H1 (cell line): ENCODE data around the gene MYO3A.

Experiments
- BACH1 ChIP-seq: IDR thresholded peaks from 2 replicates; pipeline ENCODE4 v1.6.1; 2012; ENCODE audit warnings: low read length, improper control_type of control experiment
- CBX5 ChIP-seq: fragments of 300-800, 300-1000 bp; sonication (generic); IDR thresholded peaks from 2 replicates; pipeline ENCODE4 v1.7.1; 2016; ENCODE audit warnings: antibody characterized with exemption, low read length, low read depth
- CTCF ChIP-seq, 3 experiments: IDR thresholded peaks; 1 replicate in 2 of 3; 2 replicates in 1 of 3; pipeline versions ENCODE4 v1.5.1 to v1.6.1; 2011; ENCODE audit warnings: low read length in 3 of 3, mild to moderate bottlenecking in 3 of 3, inconsistent platforms in 2 of 3, low read depth in 1 of 3, moderate library complexity in 1 of 3; ENCODE audit not compliant: insufficient read depth in 1 of 3; ENCODE audit errors: control extremely low read depth in 1 of 3
- EZH2 ChIP-seq: fragments of 200-600 bp; sonication (generic); IDR thresholded peaks from 2 replicates; pipeline ENCODE4 v1.7.1; 2012; ENCODE audit warnings: low read depth, mild to moderate bottlenecking, moderate library complexity, low read length, inconsistent platforms; ENCODE audit not compliant: severe bottlenecking
- USF2 ChIP-seq: IDR thresholded peaks from 2 replicates; pipeline ENCODE4 v1.6.1; 2011; ENCODE audit warnings: low read length, improper control_type of control experiment
- TF ChIP-seq, protein P1 (sequence below): IDR thresholded peaks from 2 replicates; pipeline ENCODE4 v1.6.1; 2011; ENCODE audit warnings: low read depth, mild to moderate bottlenecking, low read length; ENCODE audit not compliant: insufficient read depth
- TF ChIP-seq, protein P2 (sequence below): fragments of 300-600 bp; sonication (generic); IDR thresholded peaks from 2 replicates; pipeline ENCODE4 v1.7.1; 2012; ENCODE audit warnings: low read length, moderate library complexity, mild to moderate bottlenecking, inconsistent platforms; ENCODE audit not compliant: insufficient replicate concordance

DNA sequence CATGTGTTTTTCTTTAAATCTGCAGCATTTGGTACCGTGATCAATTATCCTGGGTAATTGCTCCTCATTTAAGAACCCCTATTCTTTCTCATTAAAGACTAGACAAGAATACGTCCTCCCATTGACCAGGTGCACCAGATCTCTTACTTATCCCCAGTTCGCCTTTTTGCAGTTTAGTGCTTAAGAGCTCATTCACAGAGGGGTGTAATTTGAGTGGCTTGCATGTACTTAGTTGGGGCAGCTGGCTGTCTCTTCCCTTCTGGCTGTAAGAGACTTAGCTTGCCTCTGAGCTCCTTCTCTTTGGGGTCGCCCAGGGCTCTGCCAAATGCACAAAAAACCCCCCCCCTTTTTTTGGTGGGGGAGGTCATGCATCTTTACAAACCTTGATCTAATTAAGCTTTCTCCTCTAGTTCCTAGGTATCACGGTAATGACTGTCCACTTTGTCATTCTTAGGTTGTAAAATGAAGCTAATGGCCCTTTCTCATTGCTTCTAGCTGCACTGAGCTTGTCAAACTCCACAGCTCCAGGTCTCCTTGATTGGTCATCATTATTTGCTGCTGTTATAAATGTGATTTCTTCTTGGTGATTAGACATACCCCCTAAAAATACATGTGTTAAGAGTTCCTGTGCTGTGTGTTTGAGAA is 308.8 kb downstream of the MYO3A start:
- TF ChIP-seq, protein P1, sequence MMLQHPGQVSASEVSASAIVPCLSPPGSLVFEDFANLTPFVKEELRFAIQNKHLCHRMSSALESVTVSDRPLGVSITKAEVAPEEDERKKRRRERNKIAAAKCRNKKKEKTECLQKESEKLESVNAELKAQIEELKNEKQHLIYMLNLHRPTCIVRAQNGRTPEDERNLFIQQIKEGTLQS = no peak
- TF ChIP-seq BACH1 = no peak
- no peak for TF ChIP-seq CBX5
- TF ChIP-seq CTCF (IDR thresholded peaks at IDR 0.05; ENCODE audit: control extremely low read depth in 1 of 3, insufficient read depth in 1 of 3, low read depth in 1 of 3, low read length in 3 of 3) = no peak
- TF ChIP-seq, protein P2, sequence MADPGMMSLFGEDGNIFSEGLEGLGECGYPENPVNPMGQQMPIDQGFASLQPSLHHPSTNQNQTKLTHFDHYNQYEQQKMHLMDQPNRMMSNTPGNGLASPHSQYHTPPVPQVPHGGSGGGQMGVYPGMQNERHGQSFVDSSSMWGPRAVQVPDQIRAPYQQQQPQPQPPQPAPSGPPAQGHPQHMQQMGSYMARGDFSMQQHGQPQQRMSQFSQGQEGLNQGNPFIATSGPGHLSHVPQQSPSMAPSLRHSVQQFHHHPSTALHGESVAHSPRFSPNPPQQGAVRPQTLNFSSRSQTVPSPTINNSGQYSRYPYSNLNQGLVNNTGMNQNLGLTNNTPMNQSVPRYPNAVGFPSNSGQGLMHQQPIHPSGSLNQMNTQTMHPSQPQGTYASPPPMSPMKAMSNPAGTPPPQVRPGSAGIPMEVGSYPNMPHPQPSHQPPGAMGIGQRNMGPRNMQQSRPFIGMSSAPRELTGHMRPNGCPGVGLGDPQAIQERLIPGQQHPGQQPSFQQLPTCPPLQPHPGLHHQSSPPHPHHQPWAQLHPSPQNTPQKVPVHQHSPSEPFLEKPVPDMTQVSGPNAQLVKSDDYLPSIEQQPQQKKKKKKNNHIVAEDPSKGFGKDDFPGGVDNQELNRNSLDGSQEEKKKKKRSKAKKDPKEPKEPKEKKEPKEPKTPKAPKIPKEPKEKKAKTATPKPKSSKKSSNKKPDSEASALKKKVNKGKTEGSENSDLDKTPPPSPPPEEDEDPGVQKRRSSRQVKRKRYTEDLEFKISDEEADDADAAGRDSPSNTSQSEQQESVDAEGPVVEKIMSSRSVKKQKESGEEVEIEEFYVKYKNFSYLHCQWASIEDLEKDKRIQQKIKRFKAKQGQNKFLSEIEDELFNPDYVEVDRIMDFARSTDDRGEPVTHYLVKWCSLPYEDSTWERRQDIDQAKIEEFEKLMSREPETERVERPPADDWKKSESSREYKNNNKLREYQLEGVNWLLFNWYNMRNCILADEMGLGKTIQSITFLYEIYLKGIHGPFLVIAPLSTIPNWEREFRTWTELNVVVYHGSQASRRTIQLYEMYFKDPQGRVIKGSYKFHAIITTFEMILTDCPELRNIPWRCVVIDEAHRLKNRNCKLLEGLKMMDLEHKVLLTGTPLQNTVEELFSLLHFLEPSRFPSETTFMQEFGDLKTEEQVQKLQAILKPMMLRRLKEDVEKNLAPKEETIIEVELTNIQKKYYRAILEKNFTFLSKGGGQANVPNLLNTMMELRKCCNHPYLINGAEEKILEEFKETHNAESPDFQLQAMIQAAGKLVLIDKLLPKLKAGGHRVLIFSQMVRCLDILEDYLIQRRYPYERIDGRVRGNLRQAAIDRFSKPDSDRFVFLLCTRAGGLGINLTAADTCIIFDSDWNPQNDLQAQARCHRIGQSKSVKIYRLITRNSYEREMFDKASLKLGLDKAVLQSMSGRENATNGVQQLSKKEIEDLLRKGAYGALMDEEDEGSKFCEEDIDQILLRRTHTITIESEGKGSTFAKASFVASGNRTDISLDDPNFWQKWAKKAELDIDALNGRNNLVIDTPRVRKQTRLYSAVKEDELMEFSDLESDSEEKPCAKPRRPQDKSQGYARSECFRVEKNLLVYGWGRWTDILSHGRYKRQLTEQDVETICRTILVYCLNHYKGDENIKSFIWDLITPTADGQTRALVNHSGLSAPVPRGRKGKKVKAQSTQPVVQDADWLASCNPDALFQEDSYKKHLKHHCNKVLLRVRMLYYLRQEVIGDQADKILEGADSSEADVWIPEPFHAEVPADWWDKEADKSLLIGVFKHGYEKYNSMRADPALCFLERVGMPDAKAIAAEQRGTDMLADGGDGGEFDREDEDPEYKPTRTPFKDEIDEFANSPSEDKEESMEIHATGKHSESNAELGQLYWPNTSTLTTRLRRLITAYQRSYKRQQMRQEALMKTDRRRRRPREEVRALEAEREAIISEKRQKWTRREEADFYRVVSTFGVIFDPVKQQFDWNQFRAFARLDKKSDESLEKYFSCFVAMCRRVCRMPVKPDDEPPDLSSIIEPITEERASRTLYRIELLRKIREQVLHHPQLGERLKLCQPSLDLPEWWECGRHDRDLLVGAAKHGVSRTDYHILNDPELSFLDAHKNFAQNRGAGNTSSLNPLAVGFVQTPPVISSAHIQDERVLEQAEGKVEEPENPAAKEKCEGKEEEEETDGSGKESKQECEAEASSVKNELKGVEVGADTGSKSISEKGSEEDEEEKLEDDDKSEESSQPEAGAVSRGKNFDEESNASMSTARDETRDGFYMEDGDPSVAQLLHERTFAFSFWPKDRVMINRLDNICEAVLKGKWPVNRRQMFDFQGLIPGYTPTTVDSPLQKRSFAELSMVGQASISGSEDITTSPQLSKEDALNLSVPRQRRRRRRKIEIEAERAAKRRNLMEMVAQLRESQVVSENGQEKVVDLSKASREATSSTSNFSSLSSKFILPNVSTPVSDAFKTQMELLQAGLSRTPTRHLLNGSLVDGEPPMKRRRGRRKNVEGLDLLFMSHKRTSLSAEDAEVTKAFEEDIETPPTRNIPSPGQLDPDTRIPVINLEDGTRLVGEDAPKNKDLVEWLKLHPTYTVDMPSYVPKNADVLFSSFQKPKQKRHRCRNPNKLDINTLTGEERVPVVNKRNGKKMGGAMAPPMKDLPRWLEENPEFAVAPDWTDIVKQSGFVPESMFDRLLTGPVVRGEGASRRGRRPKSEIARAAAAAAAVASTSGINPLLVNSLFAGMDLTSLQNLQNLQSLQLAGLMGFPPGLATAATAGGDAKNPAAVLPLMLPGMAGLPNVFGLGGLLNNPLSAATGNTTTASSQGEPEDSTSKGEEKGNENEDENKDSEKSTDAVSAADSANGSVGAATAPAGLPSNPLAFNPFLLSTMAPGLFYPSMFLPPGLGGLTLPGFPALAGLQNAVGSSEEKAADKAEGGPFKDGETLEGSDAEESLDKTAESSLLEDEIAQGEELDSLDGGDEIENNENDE = no peak
- no peak for TF ChIP-seq USF2
- TF ChIP-seq EZH2 = no peak
